ENCODE data around the gene CBX4. TPM values are rescaled to one million over a fixed set of nuclear protein-coding genes. Genes with fewer than 3 reads are reported as not detected.

Gene CBX4
- total and polyA plus RNA-seq, 2 of the 13 experiments (the other 11 are each of a cell fraction or from before 2014, with no cell fraction given) = 25.8 to 50.8 TPM

DNA sequence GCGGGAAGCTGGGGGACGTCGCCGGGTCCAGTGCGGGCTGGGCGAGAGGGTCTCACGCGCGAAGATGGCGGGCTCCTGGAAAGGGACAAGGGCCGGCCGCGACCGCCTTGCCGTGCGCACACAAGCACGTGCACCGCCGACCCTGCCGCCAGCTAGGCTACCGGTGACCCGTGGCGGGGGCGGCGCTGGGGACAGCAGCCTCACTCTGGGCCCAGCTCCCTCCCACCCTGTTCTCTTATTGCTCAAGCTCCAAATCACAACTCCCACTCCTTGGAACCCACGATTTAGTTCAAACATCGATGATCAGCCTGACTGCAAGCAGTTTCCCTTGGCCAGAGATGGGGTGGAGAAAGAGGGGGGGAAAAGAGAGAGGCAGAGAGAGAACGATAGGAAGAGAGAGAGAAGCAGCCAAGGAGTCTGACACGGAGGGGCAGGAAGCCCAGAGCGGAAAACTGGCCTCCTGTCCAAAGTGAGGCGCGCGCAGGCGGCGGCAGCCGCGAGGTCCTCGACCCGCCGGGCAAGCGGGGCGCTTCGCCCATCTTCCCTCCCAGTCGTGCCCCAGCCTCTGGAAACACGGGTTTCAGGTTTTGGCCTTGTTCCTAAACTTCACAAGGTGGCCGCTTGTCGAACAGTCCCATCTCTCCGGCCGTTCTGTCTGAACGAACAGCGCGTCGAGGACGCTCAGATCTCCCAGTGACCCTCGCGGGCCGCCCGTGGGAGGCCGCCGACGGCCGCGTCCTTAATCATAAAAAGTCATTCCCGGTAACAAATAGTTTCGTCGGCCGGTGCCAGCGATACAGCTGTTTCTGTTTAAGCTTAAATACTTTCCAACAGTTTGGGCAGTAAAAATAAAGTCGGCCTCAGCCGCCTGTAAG is 40.7 kb downstream of the CBX4 start (continued):
- TF ChIP-seq ARNTL (CRISPR knock-in tag; IDR thresholded peaks at IDR 0.05) (no peak), SPEN (CRISPR knock-in tag; IDR thresholded peaks at IDR 0.05; ENCODE audit: low read depth) (no peak), HNRNPLL (IDR thresholded peaks at IDR 0.05; ENCODE audit: low read depth, low read length, poor library complexity, severe bottlenecking) (no peak), NFKB2 (CRISPR knock-in tag; IDR thresholded peaks at IDR 0.05; ENCODE audit: borderline replicate concordance) (peak; percentile 24; the same call in 1 of the 2 replicates)
- TF ChIP-seq, protein P1, sequence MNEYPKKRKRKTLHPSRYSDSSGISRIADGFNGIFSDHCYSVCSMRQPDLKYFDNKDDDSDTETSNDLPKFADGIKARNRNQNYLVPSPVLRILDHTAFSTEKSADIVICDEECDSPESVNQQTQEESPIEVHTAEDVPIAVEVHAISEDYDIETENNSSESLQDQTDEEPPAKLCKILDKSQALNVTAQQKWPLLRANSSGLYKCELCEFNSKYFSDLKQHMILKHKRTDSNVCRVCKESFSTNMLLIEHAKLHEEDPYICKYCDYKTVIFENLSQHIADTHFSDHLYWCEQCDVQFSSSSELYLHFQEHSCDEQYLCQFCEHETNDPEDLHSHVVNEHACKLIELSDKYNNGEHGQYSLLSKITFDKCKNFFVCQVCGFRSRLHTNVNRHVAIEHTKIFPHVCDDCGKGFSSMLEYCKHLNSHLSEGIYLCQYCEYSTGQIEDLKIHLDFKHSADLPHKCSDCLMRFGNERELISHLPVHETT (CRISPR knock-in tag; conservative IDR thresholded peaks at IDR 0.05) = no peak

DNA sequence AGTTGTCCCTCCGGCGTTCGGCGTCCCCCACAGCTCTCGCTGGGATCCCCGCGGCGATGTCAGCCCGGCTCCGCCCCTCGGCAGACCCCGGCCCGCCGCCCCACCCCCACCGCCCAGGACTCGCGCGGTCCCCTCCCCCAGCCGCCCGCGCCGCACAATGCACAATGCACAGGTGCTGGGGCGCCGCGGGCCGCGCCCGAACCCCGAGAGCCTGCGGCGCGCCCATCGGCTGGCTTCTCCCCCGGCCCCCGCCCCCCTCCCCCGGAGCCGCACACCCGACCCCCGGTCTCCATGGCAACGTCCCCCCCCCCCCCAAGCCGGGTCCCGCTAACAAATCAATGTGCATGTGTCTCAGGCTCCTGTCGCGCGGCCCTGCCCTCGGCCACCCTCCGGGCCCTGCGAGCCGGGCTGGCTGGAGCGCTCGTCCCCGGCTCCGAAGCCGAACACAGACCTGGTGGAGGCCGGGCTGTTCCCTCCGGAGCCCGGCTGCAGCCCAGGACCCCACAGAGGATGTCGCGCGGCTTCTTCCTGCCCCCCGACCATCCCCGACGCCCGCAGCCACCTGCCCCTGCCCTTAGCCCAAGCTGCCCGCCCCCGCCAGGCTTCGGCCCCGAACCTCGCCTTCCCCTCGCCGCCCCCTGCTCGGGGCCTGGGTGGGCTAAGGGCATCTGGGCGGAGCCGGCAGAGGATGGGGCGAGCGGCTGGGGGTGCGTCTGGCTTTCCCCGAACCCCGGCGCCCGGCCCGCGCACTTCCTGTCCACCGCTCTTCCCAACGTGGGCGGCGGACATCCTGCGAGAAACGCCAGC is 41.5 kb downstream of the CBX4 start:
- Histone ChIP-seq H3K36me3 (replicated peaks in 1 of 2; ENCODE audit: control insufficient read depth in 1 of 2, insufficient read depth in 2 of 2, low read length in 2 of 2) (peaks cover 5 to 9% of the 10 kb centered on the region in 2 experiments; a peak in 4 of 5 replicates), H3K9ac (ENCODE audit: insufficient read depth, low read depth, low read length) (peak overlapping the region; percentile 48; the same call in 1 of the 2 replicates), H3K4me1 (ENCODE audit: insufficient read depth, low read length) (peaks cover 60% of the 10 kb centered on the region), H2AFZ (ENCODE audit: low read length) (no peak overlapping the region), H3K4me3 (replicated peaks in 1 of 3; ENCODE audit: insufficient read depth in 1 of 3, low read depth in 2 of 3, low read length in 3 of 3) (peak overlapping the region in 2 of 3 experiments; percentile 60 to 62; a peak in 3 of 6 replicates), H3K27ac (ENCODE audit: extremely low read length, insufficient read depth, low read length) (peak overlapping the region; percentile 87), H3K4me2 (ENCODE audit: low read depth, low read length) (peak overlapping the region; percentile 92), H3K79me2 (ENCODE audit: insufficient read depth, low read length) (peaks cover 10% of the 10 kb centered on the region), H3K9me3 (ENCODE audit: low read length) (no peaks in the 10 kb centered on the region), H4K20me1 (ENCODE audit: insufficient read depth, low read length) (no peaks in the 10 kb centered on the region), H3K27me3 (ENCODE audit: control insufficient read depth in 1 of 2, insufficient read depth in 2 of 2, low read length in 2 of 2) (peaks cover 33 to 49% of the 10 kb centered on the region in 2 experiments)
- FAIRE-seq = no peak
- intact Hi-C loops (cut with micrococcal nuclease; ENCODE audit: unreplicated experiment) = loop anchor here (2.0 to 5.0 kb wide), 3 partner anchors 40 to 195 kb away; partner anchors contain the start of gene CBX4
- POLR2A ChIA-PET = interaction anchor here (0.6 to 4.7 kb wide), 37 partner anchors 8 to 1886 kb away, joined by 3 to 98 read pairs (median 6); partner anchors contain the start of genes CBX2 and CBX4
- peak; percentile 39 for ATAC-seq
- 67% methylated on average over 33 of the region's 89 CpGs for WGBS (ENCODE audit: low lambda C conversion rate)
- DNase-seq (ENCODE audit: low spot score) = no peak
- in situ Hi-C loops (cut with HindIII; ENCODE audit: extremely low pct_ligation_motif_present, low pct_unique_long_range_greater_than_20kb) = no loop called here
- BruUV-seq (replicated peaks) = no TSS peak
- CTCF ChIA-PET (ENCODE audit: low intra/inter-chr PET ratio, low total read pairs) = interaction anchor here (1.2 kb wide), 1 partner anchor 37 kb away, joined by 3 read pairs; no protein-coding TSS in a partner anchor
- TF ChIP-seq, protein P2, sequence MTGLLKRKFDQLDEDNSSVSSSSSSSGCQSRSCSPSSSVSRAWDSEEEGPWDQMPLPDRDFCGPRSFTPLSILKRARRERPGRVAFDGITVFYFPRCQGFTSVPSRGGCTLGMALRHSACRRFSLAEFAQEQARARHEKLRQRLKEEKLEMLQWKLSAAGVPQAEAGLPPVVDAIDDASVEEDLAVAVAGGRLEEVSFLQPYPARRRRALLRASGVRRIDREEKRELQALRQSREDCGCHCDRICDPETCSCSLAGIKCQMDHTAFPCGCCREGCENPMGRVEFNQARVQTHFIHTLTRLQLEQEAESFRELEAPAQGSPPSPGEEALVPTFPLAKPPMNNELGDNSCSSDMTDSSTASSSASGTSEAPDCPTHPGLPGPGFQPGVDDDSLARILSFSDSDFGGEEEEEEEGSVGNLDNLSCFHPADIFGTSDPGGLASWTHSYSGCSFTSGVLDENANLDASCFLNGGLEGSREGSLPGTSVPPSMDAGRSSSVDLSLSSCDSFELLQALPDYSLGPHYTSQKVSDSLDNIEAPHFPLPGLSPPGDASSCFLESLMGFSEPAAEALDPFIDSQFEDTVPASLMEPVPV (CRISPR knock-in tag; IDR thresholded peaks at IDR 0.05) = no peak
- TF ChIP-seq, protein P3, sequence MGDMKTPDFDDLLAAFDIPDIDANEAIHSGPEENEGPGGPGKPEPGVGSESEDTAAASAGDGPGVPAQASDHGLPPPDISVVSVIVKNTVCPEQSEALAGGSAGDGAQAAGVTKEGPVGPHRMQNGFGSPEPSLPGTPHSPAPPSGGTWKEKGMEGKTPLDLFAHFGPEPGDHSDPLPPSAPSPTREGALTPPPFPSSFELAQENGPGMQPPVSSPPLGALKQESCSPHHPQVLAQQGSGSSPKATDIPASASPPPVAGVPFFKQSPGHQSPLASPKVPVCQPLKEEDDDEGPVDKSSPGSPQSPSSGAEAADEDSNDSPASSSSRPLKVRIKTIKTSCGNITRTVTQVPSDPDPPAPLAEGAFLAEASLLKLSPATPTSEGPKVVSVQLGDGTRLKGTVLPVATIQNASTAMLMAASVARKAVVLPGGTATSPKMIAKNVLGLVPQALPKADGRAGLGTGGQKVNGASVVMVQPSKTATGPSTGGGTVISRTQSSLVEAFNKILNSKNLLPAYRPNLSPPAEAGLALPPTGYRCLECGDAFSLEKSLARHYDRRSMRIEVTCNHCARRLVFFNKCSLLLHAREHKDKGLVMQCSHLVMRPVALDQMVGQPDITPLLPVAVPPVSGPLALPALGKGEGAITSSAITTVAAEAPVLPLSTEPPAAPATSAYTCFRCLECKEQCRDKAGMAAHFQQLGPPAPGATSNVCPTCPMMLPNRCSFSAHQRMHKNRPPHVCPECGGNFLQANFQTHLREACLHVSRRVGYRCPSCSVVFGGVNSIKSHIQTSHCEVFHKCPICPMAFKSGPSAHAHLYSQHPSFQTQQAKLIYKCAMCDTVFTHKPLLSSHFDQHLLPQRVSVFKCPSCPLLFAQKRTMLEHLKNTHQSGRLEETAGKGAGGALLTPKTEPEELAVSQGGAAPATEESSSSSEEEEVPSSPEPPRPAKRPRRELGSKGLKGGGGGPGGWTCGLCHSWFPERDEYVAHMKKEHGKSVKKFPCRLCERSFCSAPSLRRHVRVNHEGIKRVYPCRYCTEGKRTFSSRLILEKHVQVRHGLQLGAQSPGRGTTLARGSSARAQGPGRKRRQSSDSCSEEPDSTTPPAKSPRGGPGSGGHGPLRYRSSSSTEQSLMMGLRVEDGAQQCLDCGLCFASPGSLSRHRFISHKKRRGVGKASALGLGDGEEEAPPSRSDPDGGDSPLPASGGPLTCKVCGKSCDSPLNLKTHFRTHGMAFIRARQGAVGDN (CRISPR knock-in tag; IDR thresholded peaks at IDR 0.05) = 0 out of 2 replicates have a peak, but pooled peaks have one; percentile 3
- TF ChIP-seq, protein P4, sequence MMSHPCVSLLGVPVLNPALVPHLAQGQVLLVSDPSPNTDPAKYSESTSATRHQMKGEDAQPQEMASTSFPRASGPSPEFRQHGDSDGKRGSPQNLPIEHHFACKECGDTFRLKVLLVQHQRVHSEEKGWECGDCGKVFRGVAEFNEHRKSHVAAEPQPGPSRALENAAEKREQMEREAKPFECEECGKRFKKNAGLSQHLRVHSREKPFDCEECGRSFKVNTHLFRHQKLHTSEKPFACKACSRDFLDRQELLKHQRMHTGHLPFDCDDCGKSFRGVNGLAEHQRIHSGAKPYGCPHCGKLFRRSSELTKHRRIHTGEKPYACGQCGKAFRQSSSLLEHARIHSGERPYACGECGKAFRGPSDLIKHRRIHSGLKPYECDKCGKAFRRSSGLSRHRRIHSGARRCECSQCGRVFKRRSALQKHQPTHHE (CRISPR knock-in tag; IDR thresholded peaks at IDR 0.05; ENCODE audit: borderline replicate concordance) = 0 out of 2 replicates have a peak, but pooled peaks have one; percentile 31
- TF ChIP-seq BORCS8-MEF2B (CRISPR knock-in tag; IDR thresholded peaks at IDR 0.05) = 0 out of 2 replicates have a peak, but pooled peaks have one; percentile 23
